Stimulated activated CD4-positive, alpha-beta T cell treated with anti-CD3 and anti-CD28 coated beads, Interleukin-4, amount 100 ng/mL, for 48 hours (primary cell): ENCODE results near the gene S100A3.
A peak's percentile ranks its signal among the peaks of the same experiment; 100 is the strongest.
"Not testable (repeated sequence)": the region's sequence is repeated elsewhere in the genome, so short reads cannot be mapped to it uniquely, and the experiment has no call there.

Experiments used
- DNase-seq, 2 donors: peaks; one replicate each; pipeline ENCODE4 v3.0.0-alpha.2; 2020; ENCODE audit warnings: low read depth in 2 of 2

The S100A3 gene

GRCh38 chr1:153534925-153535241, 14.2 kb downstream of the S100A3 start:
- no peak for DNase-seq

GRCh38 chr1:153534226-153534924, 14.7 kb downstream of the S100A3 start:
- no peak for DNase-seq

- DNase-seq: no peak
Measured at GRCh38 chr1:153533689-153534201, 15.3 kb downstream of the S100A3 start.

GRCh38 chr1:153532769-153533599, 16.1 kb downstream of the S100A3 start:
- peak; percentile 75 to 80 for DNase-seq

GRCh38 chr1:153532181-153532580, 16.9 kb downstream of the S100A3 start:
- no peak for DNase-seq

GRCh38 chr1:153531638-153532037, 17.4 kb downstream of the S100A3 start:
- DNase-seq: no peak

GRCh38 chr1:153527683-153528040, 21.4 kb downstream of the S100A3 start:
- no peak for DNase-seq

GRCh38 chr1:153527023-153527682, 21.9 kb downstream of the S100A3 start:
- DNase-seq: no peak

- DNase-seq: no peak
Measured at GRCh38 chr1:153526132-153526543, 22.9 kb downstream of the S100A3 start.

GRCh38 chr1:153525088-153525728, 23.9 kb downstream of the S100A3 start:
- DNase-seq: no peak

GRCh38 chr1:153522353-153523048, 26.6 kb downstream of the S100A3 start:
- DNase-seq: not testable (repeated sequence)

GRCh38 chr1:153521808-153522207, 27.2 kb downstream of the S100A3 start:
- DNase-seq: not testable (repeated sequence)

- no peak for DNase-seq
Measured at GRCh38 chr1:153520818-153521476, 28.1 kb downstream of the S100A3 start.

- DNase-seq: not testable (repeated sequence)
Measured at GRCh38 chr1:153520137-153520691, 28.8 kb downstream of the S100A3 start.

GRCh38 chr1:153519242-153519641, 29.8 kb downstream of the S100A3 start:
- DNase-seq: no peak

- DNase-seq: no peak
Measured at GRCh38 chr1:153515504-153516394, 33.3 kb downstream of the S100A3 start.

- DNase-seq: no peak
Measured at GRCh38 chr1:153513666-153514065, 35.4 kb downstream of the S100A3 start.

- no peak for DNase-seq
Measured at GRCh38 chr1:153513023-153513422, 36.0 kb downstream of the S100A3 start.

- peak; percentile 76 to 78 for DNase-seq
Measured at GRCh38 chr1:153510984-153511410, 38.1 kb downstream of the S100A3 start.
